Uterus (tissue), 2 donors: ENCODE measurements around the gene FLYWCH2.

Experiments
- POLR2A ChIP-seq, 2 donors: fragments of 450-650 bp; IDR thresholded peaks; one replicate each; pipeline ENCODE4 v1.6.1; 2016; ENCODE audit warnings: antibody characterized with exemption in 2 of 2, mild to moderate bottlenecking in 1 of 2, moderate library complexity in 1 of 2
- TF ChIP-seq, protein P1 (sequence below), 4 experiments: fragments of 200-600 bp in 2 of 4; fragments of 450-650 bp in 2 of 4; sonication (generic) in 2 of 4; IDR thresholded peaks; one replicate each; pipeline ENCODE4 v1.5.1; 2016 to 2019; ENCODE audit warnings: antibody characterized with exemption in 4 of 4, mild to moderate bottlenecking in 2 of 4, moderate library complexity in 1 of 4

DNA sequence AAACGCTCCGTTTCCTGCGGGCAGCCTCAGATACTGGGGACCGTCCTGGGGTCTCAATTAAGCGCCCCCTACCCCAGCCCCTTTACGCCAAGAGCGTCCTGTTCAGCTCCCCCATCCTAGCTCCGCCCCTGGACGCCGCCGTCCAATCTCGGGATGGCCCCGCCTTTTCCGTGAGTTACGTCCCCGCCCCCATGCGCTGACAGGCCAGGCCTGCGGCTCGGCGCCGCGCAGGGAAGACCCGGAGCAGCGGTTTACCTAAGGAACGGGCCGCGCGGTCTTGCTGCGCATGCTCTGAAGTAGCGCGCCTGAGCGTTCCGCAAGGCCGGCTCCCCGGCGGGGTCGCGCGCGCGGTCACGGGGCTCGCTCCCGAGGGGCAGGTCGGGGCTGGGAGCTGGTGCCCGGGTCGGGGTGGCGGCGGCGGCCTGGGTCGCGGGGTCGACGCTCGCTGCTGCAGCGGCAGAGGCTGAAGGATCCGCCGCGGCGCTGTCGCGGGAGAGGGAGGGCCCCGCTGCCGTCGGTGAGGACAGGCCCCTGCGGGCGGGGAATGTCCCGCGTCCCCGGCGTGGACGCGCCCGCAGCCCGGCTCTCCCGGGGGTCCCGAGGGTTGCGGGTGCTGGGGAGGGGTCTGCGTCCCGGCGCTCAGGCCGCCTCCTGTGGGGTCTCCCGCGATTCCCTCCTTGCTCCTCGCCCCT lies 28.8 kb downstream of the FLYWCH2 start, which contains the start of gene FLYWCH1:
- TF ChIP-seq, protein P1, sequence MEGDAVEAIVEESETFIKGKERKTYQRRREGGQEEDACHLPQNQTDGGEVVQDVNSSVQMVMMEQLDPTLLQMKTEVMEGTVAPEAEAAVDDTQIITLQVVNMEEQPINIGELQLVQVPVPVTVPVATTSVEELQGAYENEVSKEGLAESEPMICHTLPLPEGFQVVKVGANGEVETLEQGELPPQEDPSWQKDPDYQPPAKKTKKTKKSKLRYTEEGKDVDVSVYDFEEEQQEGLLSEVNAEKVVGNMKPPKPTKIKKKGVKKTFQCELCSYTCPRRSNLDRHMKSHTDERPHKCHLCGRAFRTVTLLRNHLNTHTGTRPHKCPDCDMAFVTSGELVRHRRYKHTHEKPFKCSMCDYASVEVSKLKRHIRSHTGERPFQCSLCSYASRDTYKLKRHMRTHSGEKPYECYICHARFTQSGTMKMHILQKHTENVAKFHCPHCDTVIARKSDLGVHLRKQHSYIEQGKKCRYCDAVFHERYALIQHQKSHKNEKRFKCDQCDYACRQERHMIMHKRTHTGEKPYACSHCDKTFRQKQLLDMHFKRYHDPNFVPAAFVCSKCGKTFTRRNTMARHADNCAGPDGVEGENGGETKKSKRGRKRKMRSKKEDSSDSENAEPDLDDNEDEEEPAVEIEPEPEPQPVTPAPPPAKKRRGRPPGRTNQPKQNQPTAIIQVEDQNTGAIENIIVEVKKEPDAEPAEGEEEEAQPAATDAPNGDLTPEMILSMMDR (IDR thresholded peaks at IDR 0.05), result peak in 2 of 4 experiments; percentile 30 to 59
- peak; percentile 71 to 87 for TF ChIP-seq POLR2A (IDR thresholded peaks at IDR 0.05)
